WERI-Rb-1 (cell line): ENCODE results near the gene NRXN3.

Experiments used
- DNase-seq: peaks from one replicate; pipeline ENCODE4 v3.0.0-alpha.2; 2020
- H3K27ac ChIP-seq: fragments of 250-450 bp; sonication (Bioruptor Pico); 2 replicates; pipeline ENCODE4 v1.5.1; 2020; ENCODE audit warnings: mild to moderate bottlenecking, moderate library complexity
- H3K27me3 ChIP-seq: fragments of 250-450 bp; sonication (Bioruptor Pico); 2 replicates; pipeline ENCODE4 v1.5.1; 2021; ENCODE audit warnings: mild to moderate bottlenecking, low read depth, moderate library complexity; ENCODE audit not compliant: insufficient read depth, severe bottlenecking
- H3K36me3 ChIP-seq: fragments of 250-450 bp; sonication (Bioruptor Pico); 2 replicates; pipeline ENCODE4 v1.5.1; 2020; ENCODE audit warnings: mild to moderate bottlenecking, moderate library complexity
- H3K4me3 ChIP-seq: 2 replicates; pipeline ENCODE4 v1.5.1; 2011; ENCODE audit warnings: low read depth, mild to moderate bottlenecking, control low read depth, low read length
- H3K9me3 ChIP-seq: fragments of 250-450 bp; sonication (Bioruptor Pico); 2 replicates; pipeline ENCODE4 v1.5.1; 2021; ENCODE audit warnings: mild to moderate bottlenecking, moderate library complexity; ENCODE audit not compliant: severe bottlenecking
- CTCF ChIP-seq: IDR thresholded peaks from 2 replicates; pipeline ENCODE4 v1.5.1; 2011; ENCODE audit warnings: low read depth, mild to moderate bottlenecking, control low read depth, inconsistent platforms, low read length

Gene NRXN3

GRCh38 chr14:79525416-79525815 lies 1355.2 kb downstream of the NRXN3 start:
- no peaks in the 10 kb centered on the region for H3K36me3 ChIP-seq
- H3K9me3 ChIP-seq = no peaks in the 10 kb centered on the region
- no peak overlapping the region for H3K4me3 ChIP-seq
- TF ChIP-seq CTCF = no peak
- no peak for DNase-seq
- no peaks in the 10 kb centered on the region for H3K27me3 ChIP-seq
- H3K27ac ChIP-seq = no peak overlapping the region

GRCh38 chr14:79528828-79529416 lies 1358.7 kb downstream of the NRXN3 start:
- no peaks in the 10 kb centered on the region for H3K36me3 ChIP-seq
- H3K9me3 ChIP-seq = no peaks in the 10 kb centered on the region
- H3K27ac ChIP-seq = no peak overlapping the region
- no peak for DNase-seq
- H3K27me3 ChIP-seq = no peaks in the 10 kb centered on the region
- H3K4me3 ChIP-seq = no peak overlapping the region
- TF ChIP-seq CTCF = no peak

GRCh38 chr14:79530555-79530954 lies 1360.4 kb downstream of the NRXN3 start:
- Histone ChIP-seq H3K27ac (no peak overlapping the region), H3K36me3 (no peaks in the 10 kb centered on the region), H3K27me3 (no peaks in the 10 kb centered on the region), H3K4me3 (no peak overlapping the region), H3K9me3 (no peaks in the 10 kb centered on the region)
- DNase-seq = no peak
- TF ChIP-seq CTCF = no peak

- Histone ChIP-seq H3K9me3 (no peaks in the 10 kb centered on the region), H3K27me3 (no peaks in the 10 kb centered on the region), H3K4me3 (no peak overlapping the region), H3K27ac (no peak overlapping the region), H3K36me3 (no peaks in the 10 kb centered on the region)
- TF ChIP-seq CTCF = no peak
- no peak for DNase-seq
Observed at GRCh38 chr14:79534703-79535353, 1364.7 kb downstream of the NRXN3 start.

- DNase-seq = no peak
- Histone ChIP-seq H3K4me3 (no peak overlapping the region), H3K9me3 (no peaks in the 10 kb centered on the region), H3K27me3 (no peaks in the 10 kb centered on the region), H3K27ac (no peak overlapping the region), H3K36me3 (no peaks in the 10 kb centered on the region)
- no peak for TF ChIP-seq CTCF
Observed at GRCh38 chr14:79540394-79540793, 1370.2 kb downstream of the NRXN3 start.

GRCh38 chr14:79542121-79542520 lies 1371.9 kb downstream of the NRXN3 start:
- Histone ChIP-seq H3K9me3 (no peaks in the 10 kb centered on the region), H3K27ac (no peak overlapping the region), H3K36me3 (no peaks in the 10 kb centered on the region), H3K4me3 (no peak overlapping the region), H3K27me3 (no peaks in the 10 kb centered on the region)
- DNase-seq = no peak
- no peak for TF ChIP-seq CTCF
